ENCODE data around the gene CYP2D6.
"Not testable (repeated sequence)": the region's sequence is repeated elsewhere in the genome, so short reads cannot be mapped to it uniquely, and the experiment has no call there.

CYP2D6 gene

DNA sequence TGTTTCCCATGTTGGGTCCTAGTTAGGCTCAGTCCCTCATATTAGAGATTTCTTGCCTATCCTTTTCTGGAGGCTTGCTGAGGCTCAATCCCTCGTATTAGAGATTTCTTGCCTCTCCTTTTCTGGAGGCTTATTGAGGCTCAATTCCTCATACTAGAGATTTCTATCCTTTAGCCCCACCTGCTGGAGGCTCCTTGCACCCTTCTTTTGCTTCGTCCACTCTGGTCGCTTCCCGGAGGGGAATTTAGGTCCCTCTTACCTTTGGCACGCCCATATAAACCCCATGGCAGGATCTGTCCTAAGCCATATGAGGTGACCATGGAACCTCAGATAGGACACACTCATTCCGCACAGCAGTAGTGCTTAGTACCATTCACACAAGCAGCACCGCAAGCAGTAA is 15.9 kb downstream of the CYP2D6 start:
- DNase-seq (ENCODE audit: low spot score), result no peak
- ChIA-PET CTCF (no interaction called here), POLR2A (ENCODE audit: low non-redundant PET) (no interaction called here)
- TF ChIP-seq, protein P1, sequence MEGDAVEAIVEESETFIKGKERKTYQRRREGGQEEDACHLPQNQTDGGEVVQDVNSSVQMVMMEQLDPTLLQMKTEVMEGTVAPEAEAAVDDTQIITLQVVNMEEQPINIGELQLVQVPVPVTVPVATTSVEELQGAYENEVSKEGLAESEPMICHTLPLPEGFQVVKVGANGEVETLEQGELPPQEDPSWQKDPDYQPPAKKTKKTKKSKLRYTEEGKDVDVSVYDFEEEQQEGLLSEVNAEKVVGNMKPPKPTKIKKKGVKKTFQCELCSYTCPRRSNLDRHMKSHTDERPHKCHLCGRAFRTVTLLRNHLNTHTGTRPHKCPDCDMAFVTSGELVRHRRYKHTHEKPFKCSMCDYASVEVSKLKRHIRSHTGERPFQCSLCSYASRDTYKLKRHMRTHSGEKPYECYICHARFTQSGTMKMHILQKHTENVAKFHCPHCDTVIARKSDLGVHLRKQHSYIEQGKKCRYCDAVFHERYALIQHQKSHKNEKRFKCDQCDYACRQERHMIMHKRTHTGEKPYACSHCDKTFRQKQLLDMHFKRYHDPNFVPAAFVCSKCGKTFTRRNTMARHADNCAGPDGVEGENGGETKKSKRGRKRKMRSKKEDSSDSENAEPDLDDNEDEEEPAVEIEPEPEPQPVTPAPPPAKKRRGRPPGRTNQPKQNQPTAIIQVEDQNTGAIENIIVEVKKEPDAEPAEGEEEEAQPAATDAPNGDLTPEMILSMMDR (conservative IDR thresholded peaks at IDR 0.05; ENCODE audit: low read depth), result no peak
- H3K27ac ChIP-seq, result no peak overlapping the region

DNA sequence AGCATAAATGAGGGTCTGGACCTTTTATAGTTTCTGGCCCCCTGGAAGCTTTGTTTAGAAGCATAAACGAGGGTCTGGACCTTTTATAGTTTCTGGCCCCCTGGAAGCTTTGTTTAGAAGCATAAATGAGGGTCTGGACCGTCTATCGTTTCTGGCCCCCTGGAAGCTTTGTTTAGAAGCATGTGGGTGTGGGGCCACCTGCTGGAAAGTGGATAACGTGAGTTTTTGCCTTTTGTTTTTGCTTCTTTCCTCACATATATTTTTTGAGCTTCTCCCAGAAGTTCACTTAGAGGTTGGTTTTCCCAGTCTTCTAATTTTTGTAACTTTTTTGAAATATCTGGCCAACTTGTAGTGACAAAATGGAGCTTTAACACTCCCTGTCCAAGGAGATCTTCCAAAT is 17.8 kb downstream of the CYP2D6 start:
- H3K27ac ChIP-seq; POLR2A ChIA-PET (ENCODE audit: low non-redundant PET); DNase-seq (ENCODE audit: low spot score): not testable (repeated sequence)
- CTCF ChIA-PET, result interaction anchor here (0.6 kb wide), 2 partner anchors 170 to 277 kb away, joined by 4 read pairs; no protein-coding TSS in a partner anchor

DNA sequence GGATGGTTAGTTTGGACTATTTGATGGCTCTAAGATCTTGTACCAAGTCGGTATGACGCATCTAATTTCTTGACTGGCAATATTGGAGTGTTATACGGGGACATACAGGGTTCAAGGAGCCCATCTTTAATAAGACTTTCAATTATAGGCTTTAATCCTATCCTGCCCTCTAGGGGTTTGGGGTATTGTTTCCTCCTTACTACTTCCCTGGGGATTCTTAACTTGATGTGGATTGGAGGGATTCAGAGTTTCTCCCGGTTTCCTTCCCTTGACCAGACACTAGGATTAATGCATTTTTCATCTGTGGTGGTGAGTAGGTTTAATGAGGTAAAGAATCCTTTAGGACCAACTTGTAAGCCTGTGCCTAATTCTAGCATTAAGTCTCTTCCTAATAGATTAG is 18.8 kb downstream of the CYP2D6 start:
- no peak overlapping the region for H3K27ac ChIP-seq
- DNase-seq (ENCODE audit: low spot score), result no peak
- ChIA-PET POLR2A (ENCODE audit: low non-redundant PET) (no interaction called here), CTCF (no interaction called here)
- TF ChIP-seq, protein P1 (conservative IDR thresholded peaks at IDR 0.05; ENCODE audit: low read depth), result no peak

DNA sequence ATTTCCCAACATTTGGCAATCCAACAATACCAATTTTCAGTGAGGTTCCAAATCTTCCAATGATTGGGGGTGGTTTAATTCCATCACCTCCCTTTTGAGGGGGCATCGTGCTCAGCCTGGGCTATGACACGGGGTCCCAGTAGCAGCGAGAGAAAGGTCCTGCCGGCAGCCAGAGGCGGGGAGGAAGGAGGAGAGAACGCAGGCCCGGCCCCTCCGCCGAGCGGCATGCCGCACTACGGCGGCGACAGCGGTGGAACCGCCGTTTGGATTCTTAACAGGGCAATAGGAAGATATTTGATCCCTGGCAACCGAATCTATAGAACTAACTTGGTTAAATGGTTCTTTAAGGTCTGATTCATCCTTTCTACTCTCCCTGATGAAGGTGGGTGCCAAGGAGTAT is 21.8 kb downstream of the CYP2D6 start:
- DNase-seq (ENCODE audit: low spot score), result no peak
- no peak overlapping the region for H3K27ac ChIP-seq
- ChIA-PET CTCF (no interaction called here), POLR2A (ENCODE audit: low non-redundant PET) (no interaction called here)
- TF ChIP-seq, protein P1 (conservative IDR thresholded peaks at IDR 0.05; ENCODE audit: low read depth), result no peak

DNA sequence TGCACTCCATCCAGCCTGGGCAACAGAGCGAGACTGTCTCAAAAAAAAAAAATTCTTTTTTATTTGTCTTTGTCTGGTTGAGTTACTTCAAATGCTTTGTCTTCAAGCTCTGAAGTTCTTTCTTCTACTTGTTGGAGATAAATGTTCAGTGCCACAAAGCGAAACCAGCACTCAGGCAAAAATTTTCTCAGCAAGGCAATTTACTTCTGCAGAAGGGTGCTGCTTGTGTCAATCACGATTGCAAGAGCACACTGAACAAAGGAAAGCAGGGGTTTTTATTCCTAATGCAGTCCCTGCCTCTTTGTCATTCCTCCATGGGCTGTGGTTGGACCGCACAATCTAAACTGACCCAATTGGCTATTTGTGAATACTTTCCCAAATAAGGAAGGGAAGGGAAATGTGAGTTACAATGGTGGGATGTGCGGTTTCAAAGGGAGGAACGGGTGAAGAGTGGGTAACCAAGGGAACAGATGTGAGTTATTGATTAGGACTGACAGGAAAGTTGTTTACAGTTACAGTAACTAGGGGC is 26.2 kb downstream of the CYP2D6 start:
- CTCF ChIA-PET; DNase-seq (ENCODE audit: low spot score); POLR2A ChIA-PET (ENCODE audit: low non-redundant PET); H3K27ac ChIP-seq: not testable (repeated sequence)

DNA sequence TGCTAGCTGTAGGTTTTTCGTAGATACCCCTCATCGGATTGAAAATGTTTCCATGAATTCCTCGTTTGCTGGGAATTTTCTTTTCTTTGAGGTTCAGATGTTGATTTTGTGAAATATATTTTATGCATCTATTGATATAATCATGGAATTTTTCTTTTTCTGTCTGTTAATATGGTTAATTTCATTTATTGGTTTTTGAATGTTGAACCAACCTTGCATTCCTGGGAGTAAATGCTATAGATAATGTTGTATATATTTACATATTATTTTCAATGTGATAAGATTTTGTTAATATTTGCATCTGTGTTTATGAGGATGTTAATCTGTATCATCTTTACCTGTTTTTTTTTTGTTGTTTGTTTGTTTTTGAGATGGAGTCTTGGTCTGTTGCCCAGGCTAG is 29.4 kb downstream of the CYP2D6 start:
- ChIA-PET POLR2A (ENCODE audit: low non-redundant PET) (no interaction called here), CTCF (interaction anchor here (0.6 kb wide), 1 partner anchor 10 kb away, joined by 3 read pairs; no protein-coding TSS in a partner anchor)
- DNase-seq (ENCODE audit: low spot score), result no peak
- H3K27ac ChIP-seq, result no peak overlapping the region
- TF ChIP-seq, protein P1 (conservative IDR thresholded peaks at IDR 0.05; ENCODE audit: low read depth), result no peak

DNA sequence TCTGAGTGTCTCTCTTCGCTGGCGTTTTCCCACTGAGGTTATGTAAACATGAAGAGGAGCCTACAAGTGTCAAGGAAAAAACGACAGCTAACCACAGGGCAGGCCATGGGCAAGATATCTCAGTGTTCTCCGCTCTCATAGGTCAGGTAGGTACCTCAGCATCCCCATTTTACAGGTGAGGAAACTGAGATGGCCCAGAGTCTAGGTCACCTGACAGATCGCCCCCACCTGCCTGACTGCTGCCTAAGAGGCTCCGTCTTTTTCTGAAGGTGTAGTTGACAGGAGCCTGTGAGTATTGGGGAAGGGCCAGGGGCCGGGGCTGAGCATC is 39.2 kb downstream of the CYP2D6 start:
- ChIA-PET POLR2A (ENCODE audit: low non-redundant PET) (no interaction called here), CTCF (interaction anchor here (0.5 to 1.6 kb wide), 14 partner anchors 10 to 367 kb away, joined by 3 to 6 read pairs (median 4); partner anchors contain the start of gene NAGA)
- DNase-seq (ENCODE audit: low spot score), result no peak
- H3K27ac ChIP-seq, result peak overlapping the region; percentile 92
- TF ChIP-seq, protein P1 (conservative IDR thresholded peaks at IDR 0.05; ENCODE audit: low read depth), result no peak
